ENCODE data around the gene AGRN.
"Not testable (repeated sequence)": the region's sequence is repeated elsewhere in the genome, so short reads cannot be mapped to it uniquely, and the experiment has no call there.

The AGRN gene

DNA sequence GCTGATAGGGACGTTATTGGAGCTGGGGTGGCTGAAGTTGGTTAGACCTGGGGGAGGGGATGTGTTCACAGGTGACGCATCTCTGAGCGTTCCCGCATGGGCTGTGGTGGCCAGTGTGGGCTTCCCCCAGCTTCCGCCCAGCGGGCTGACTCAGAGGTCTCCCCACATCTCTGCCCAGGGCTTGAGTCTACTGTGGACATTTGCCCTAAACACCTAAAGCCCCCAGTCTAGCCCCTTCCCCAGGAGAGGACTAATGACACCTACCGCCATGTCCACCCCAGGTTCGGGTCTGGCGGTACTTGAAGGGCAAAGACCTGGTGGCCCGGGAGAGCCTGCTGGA is 2.0 kb downstream of the AGRN start:
- no peak for DNase-seq

DNA sequence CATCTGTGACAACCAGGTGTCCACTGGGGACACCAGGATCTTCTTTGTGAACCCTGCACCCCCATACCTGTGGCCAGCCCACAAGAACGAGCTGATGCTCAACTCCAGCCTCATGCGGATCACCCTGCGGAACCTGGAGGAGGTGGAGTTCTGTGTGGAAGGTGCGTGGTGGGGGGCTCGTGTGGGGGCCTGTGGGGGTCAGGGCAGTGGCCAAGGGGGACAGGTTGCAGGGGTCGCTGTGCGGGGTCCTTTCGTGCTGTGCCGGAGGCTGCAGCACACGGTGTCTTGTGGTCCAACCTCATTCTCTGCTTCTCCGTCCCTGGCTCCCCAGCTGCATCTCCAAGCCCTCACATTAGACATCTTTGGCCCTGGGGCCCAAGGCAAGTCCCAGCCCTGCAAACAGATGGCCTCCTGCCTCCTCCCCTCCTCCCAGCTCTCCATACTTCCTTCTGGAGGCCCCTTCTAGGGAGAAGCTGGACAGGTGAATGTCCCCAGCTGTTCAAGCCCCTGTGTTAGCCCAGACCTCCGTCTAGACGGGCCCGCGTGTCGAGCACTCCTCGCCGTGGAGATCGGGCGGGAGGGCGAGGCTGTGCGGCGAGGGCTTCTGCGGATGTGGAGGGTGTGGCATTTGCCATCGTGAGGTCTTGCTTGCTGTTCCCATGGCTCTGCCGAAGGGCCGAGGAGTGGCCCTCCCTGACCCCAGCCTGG is 2.5 kb downstream of the AGRN start:
- no peak for DNase-seq

DNA sequence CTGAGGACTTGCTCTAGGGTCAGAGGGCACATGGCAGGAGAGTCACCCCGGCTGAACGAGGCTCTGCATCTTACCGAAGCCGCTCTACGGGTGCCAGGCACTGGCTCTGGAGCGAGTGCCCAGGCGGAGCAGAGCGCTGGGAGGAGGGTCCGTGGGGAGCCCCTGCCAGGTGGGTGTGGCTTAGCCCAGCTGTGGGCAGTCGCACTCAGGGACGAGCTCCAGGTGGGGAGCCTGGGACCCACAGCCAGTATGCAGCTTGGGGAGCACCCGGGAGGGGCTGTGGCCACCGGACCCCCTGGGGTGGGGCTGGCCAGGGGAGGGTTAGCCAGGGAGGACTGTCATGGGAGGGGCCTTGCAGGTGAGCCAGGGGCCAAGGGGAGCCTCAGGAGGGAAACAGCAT is 3.8 kb downstream of the AGRN start:
- DNase-seq, result no peak

GRCh38 chr1:1024149-1024770 is 4.3 kb downstream of the AGRN start:
- DNase-seq, result no peak

- DNase-seq, result no peak
Measured at GRCh38 chr1:1024771-1025699, 5.1 kb downstream of the AGRN start.

DNA sequence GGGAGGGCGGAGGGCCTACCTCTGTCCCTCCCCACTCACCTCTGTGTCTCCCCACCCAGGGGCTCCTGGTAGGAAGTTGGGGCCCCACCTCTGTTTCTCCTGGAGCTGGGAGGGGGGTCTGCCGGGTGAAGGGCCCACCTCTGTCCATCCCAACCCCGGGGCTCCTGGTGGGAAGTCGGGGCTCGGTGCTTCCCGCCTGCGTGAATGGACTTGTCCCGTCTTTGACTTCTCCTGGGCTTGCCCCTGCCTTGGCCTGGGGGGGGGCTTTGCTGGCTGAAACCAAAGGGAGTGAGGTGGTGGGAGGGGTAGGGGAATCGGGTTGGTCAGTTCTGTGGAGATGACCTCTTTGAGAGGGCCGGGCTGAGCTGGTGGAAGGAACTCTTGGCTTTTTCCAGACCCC is 5.8 kb downstream of the AGRN start:
- no peak for DNase-seq

DNA sequence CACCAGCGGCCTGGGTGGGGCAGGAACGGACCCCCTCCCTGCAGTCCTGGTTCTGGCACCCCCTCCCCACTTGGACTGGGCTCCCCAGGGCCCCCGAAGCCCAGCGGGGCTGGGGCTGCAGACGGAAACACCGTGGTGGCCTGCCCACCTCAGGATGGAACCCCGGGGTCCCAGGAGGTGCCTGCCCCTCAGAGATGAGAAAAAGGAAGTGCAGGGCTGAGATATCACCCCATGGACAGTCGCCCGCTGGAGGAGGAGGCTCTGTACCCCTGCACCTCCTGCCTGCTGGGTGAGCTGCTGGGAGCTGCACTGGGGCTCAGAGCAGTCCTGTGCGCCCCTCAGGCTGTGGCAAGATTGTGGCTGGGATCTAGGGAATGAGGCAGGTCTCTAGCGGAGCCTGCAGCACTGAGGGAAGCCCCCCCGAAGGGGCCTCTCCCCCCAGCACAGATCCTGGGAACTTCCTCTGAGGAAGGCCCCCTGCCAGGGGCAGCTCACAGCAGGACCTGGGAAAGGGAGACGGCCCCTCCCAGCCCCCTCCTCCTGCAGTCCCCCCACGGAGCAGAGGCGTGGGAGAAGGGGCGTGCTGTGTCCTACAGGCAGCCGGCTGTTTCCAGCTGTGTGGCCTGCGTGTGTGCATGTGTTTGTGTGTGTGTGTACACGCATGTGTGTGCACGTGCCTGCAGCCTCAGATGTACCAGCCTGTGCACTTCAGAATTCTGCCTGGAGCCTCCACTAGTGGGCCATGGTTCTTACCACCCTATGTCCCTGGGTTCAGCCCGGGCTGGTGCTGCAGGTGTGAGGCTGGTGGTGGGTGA is 6.9 kb downstream of the AGRN start:
- DNase-seq, result no peak

- DNase-seq, result no peak
Measured at GRCh38 chr1:1027791-1028190, 7.9 kb downstream of the AGRN start.

- not testable (repeated sequence) for DNase-seq
Measured at GRCh38 chr1:1030867-1031658, 11.1 kb downstream of the AGRN start.

DNA sequence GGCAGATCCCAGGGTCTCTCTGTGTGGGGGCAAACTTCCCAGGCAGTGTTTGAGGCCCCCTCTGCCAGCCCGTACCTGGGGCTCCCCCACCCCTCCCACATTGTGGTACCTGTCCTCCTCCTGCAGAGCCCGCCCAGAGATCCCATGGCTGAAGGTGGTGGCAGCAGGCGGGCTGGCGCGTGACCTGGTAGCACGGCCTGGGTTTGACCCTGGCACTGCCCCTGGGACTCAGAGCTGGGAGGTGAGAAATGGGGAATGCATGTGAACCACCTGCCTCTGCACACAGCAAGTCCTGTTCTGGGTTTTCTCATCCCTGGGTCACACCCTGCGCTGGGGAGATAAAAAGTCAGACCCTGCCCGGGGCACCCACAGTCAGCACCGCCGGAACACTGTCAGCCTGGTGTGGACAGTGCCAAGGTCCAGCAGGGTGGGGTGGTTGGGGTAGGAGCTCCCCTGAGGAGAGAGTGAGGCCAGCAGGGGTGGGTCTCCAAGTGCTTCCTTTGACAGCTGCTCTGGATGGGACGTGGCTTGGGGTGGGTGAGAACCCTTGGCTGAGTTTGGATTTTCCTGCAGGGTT is 11.8 kb downstream of the AGRN start:
- no peak for DNase-seq

DNA sequence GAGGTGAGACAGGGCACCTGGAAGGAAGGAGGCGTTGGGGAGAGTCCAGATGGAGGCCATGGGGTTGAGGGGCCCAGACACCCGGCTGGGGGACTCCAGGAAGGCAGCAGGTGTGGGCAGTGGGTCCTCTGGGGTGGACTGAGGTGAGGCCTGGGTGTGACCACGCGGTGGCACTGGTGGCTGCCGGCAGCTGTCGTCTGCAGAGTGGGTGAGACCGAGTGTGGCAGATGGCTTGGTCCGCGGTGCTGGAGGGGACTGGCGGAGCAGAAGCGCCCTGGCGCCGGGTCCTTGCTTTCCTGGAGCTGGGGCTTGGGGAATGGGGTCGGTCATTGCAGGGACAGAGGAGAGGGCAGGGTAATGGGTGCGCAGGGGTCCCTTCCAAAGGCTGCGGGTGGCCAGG is 12.5 kb downstream of the AGRN start:
- no peak for DNase-seq

DNA sequence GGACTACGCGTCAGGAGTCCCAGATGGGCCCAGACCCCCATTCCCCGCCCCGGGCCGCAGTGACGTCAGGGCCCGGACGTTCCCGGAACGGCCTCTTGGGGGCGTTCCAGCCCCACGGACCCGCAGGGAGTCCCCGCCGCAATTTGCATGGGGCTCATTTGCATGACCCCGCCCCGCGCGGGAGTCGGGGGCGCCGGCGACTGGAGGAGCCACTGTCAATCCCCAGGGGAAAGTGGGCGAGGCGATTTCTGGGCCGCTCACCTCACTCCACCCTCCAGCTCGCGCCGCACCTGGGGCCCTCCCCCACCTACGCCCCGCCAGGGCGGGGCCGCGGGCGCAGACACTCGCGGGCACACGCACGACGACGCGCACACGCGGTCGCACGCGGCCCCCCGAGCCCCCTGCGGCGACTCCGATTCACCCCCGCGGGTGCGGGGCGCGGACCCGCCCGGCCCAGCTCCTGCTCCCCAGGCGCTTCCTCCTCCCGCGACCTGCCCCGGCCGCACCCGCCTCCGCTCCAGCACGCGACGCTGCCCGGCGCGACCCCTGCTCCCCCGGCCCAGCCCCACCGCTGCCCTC is 13.2 kb downstream of the AGRN start:
- peak; percentile 99 for DNase-seq

DNA sequence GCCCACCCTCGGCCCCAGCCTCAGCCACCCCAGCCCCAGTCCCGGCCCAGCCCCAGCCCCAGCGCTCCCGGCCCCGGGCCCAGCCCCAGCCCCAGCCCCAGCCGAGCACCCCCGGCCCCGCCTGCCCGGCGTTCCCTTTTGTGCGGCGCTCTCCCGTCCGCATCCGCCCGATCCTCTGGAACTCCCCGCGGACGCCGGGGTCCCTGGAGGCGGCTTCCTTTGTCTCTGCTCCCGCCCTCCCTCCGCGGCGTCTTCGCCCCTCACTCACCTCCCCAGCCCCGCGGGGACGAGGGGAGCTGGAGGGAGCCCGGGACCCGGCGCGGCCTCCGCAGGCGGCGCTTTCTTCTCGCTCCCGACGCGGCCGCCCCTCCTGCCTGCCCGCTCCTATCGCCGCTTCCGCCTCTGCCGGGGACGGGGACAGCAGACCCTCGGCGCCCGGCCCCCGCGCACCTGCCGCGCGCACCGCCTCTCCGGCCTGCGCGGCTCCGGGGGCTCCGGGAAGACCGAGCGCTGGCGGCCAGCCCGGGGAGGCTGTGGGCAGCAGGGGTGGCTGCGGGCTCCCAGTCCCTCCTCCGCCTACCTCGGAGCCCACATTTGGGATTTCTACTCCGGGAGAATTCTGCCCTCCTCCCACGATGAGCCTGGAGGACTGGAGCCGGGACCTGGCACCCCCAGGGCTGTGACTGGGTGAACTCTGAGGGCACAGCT is 14.0 kb downstream of the AGRN start:
- DNase-seq, result no peak

- no peak for DNase-seq
Measured at GRCh38 chr1:1034439-1034781, 14.5 kb downstream of the AGRN start.

- no peak for DNase-seq
Measured at GRCh38 chr1:1035291-1035943, 15.5 kb downstream of the AGRN start.

DNA sequence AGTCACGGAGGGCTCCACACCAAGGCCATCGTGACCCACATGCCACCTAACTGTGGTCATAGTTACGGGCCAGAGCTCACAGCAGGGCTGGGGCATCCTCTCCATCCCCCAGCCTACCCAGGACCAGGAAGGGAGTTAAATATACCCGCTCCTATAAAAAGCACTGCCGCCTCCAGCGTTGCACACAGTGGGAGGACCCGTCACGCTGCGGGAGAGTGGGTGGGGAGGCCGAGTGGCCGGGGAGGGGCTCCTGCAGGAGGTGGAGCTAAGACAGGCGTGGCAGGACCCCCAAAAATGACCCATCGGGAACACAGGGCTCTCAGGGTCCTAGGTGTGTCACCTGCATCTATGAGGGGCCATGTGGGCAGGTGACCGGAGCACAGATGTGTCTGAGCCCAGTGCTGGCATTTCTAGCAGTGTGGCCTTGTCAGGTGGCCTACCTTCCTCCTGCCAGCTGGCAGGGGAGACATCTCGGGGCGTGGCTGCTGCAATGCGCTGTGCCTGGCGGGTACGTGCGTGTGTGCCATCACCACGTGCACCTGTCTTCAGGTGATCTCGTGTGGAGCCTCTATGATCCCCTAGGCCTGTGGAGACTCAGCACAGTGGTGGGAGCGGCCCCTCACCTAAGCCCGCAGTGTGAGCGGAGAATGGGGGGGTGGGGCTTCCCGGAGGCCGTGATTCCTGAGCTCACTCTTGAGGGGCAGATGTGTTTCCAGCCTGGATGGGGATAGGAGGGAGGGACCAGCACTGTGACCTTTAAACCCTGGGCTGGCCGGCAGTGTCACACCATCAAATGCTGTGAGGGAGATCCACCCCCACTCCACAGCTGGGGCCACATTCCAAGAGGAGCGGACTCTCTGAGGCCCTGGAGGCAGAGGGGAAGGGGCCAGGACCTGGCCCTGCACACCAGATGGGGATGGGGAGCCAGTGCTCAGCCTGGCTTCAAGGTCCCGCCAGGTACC is 17.7 kb downstream of the AGRN start:
- peak; percentile 38 for DNase-seq

DNA sequence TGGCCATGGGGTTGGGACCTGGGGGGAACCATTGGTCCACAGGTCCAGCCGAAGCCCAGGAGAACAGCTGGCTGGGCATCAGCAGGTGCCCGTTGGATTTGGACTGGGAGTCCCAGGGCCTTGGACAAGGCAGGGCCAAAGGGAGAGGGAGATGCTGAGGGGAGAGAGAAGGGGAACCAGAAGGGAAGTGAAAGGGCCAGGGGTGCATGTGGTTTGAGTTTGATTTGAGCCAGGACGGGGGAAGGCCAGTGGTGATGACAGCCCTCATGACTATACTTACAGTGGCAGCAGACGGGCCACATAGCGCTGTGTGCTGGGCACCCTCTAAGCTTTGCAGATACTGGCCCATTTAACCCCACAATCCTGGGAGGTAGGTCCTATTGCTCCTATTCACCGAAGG is 18.8 kb downstream of the AGRN start:
- peak; percentile 78 for DNase-seq

- no peak for DNase-seq
Measured at GRCh38 chr1:1039145-1039910, 19.4 kb downstream of the AGRN start.

All from RPMI8226 (cell line).